H9 (cell line): ENCODE results near the gene NYAP1. TPM values are rescaled to one million over a fixed set of nuclear protein-coding genes. Genes with fewer than 3 reads are reported as not detected.
"Not testable (repeated sequence)": the region's sequence is repeated elsewhere in the genome, so short reads cannot be mapped to it uniquely, and the experiment has no call there.

Experiments used
- DNase-seq: peaks from one replicate; pipeline ENCODE4 v3.0.0-alpha.2; 2017
- H2AFZ ChIP-seq: one replicate; pipeline ENCODE4 v1.6.1; 2013; ENCODE audit warnings: mild to moderate bottlenecking, low read length, control low read depth, moderate library complexity
- H2AK5ac ChIP-seq: 2 replicates; pipeline ENCODE4 v1.6.1; 2013; ENCODE audit warnings: low read length, control low read depth, mixed read lengths; ENCODE audit not compliant: insufficient read length
- H2BK120ac ChIP-seq: one replicate; pipeline ENCODE4 v1.6.1; 2013; ENCODE audit warnings: low read depth, mild to moderate bottlenecking, low read length, control low read depth, inconsistent platforms; ENCODE audit not compliant: poor library complexity, severe bottlenecking
- H2BK12ac ChIP-seq: 2 replicates; pipeline ENCODE4 v1.6.1; 2013; ENCODE audit warnings: low read length, control low read depth, mixed read lengths, low read depth; ENCODE audit not compliant: insufficient read length
- H2BK15ac ChIP-seq: 2 replicates; pipeline ENCODE4 v1.6.1; 2013; ENCODE audit warnings: low read depth, low read length, control low read depth
- H2BK20ac ChIP-seq: one replicate; pipeline ENCODE4 v1.6.1; 2013; ENCODE audit warnings: low read depth, mild to moderate bottlenecking, low read length, control low read depth, inconsistent platforms; ENCODE audit not compliant: poor library complexity, severe bottlenecking
- H2BK5ac ChIP-seq: 2 replicates; pipeline ENCODE4 v1.6.1; 2013; ENCODE audit warnings: low read length, control low read depth, mixed read lengths; ENCODE audit not compliant: insufficient read length
- H3K14ac ChIP-seq: 2 replicates; pipeline ENCODE4 v1.6.1; 2013; ENCODE audit warnings: low read length, control low read depth; ENCODE audit not compliant: insufficient read depth
- H3K18ac ChIP-seq: 2 replicates; pipeline ENCODE4 v1.6.1; 2013; ENCODE audit warnings: low read depth, mild to moderate bottlenecking, mixed read lengths, low read length, control low read depth; ENCODE audit not compliant: insufficient read length
- H3K23ac ChIP-seq: 2 replicates; pipeline ENCODE4 v1.6.1; 2013; ENCODE audit warnings: low read length, control low read depth, mixed read lengths, low read depth; ENCODE audit not compliant: insufficient read length
- H3K23me2 ChIP-seq: 2 replicates; pipeline ENCODE4 v1.6.1; 2013; ENCODE audit warnings: low read depth, mild to moderate bottlenecking, mixed read lengths, low read length, control low read depth; ENCODE audit not compliant: insufficient read length, poor library complexity, severe bottlenecking
- H3K27ac ChIP-seq: 2 replicates; pipeline ENCODE4 v1.5.1; 2013; ENCODE audit warnings: low read length, control low read depth, mixed read lengths, low read depth; ENCODE audit not compliant: insufficient read length
- H3K27me3 ChIP-seq: 2 replicates; pipeline ENCODE4 v1.6.1; 2013; ENCODE audit warnings: low read length, control low read depth, inconsistent platforms; ENCODE audit not compliant: insufficient read depth
- H3K4ac ChIP-seq: 2 replicates; pipeline ENCODE4 v1.6.1; 2013; ENCODE audit warnings: low read depth, mild to moderate bottlenecking, control low read depth, inconsistent platforms, low read length, moderate library complexity
- H3K4me1 ChIP-seq: 2 replicates; pipeline ENCODE4 v1.6.1; 2013; ENCODE audit warnings: low read length, control low read depth, inconsistent platforms; ENCODE audit not compliant: insufficient read depth
- H3K4me2 ChIP-seq: 2 replicates; pipeline ENCODE4 v1.6.1; 2013; ENCODE audit warnings: low read length, control low read depth, mixed read lengths; ENCODE audit not compliant: insufficient read length, insufficient read depth
- H3K56ac ChIP-seq: 2 replicates; pipeline ENCODE4 v1.6.1; 2013; ENCODE audit warnings: low read depth, mild to moderate bottlenecking, mixed read lengths, low read length, control low read depth; ENCODE audit not compliant: insufficient read length
- H3K79me1 ChIP-seq: 2 replicates; pipeline ENCODE4 v1.6.1; 2013; ENCODE audit warnings: low read depth, mild to moderate bottlenecking, moderate library complexity, low read length, control low read depth, inconsistent platforms; ENCODE audit not compliant: insufficient read depth, poor library complexity, severe bottlenecking
- H3K79me2 ChIP-seq: 2 replicates; pipeline ENCODE4 v1.6.1; 2013; ENCODE audit warnings: low read length, control low read depth, inconsistent platforms; ENCODE audit not compliant: insufficient read depth
- H3K9ac ChIP-seq: 2 replicates; pipeline ENCODE4 v1.6.1; 2013; ENCODE audit warnings: low read length, control low read depth, mixed read lengths; ENCODE audit not compliant: insufficient read length; ENCODE audit errors: extremely low read depth
- H3K9me3 ChIP-seq: one replicate; pipeline ENCODE4 v1.6.1; 2013; ENCODE audit warnings: low read depth, low read length, inconsistent platforms; ENCODE audit not compliant: control insufficient read depth
- H3T11ph ChIP-seq: one replicate; pipeline ENCODE4 v1.6.1; 2013; ENCODE audit warnings: mild to moderate bottlenecking, low read length, control low read depth, inconsistent platforms
- H4K20me1 ChIP-seq: one replicate; pipeline ENCODE4 v1.6.1; 2013; ENCODE audit not compliant: control insufficient read depth, insufficient read length, insufficient read depth
- H4K5ac ChIP-seq: 2 replicates; pipeline ENCODE4 v1.6.1; 2013; ENCODE audit warnings: low read depth, mild to moderate bottlenecking, mixed read lengths, low read length, control low read depth; ENCODE audit not compliant: insufficient read length
- H4K8ac ChIP-seq: replicated peaks from 2 replicates; pipeline ENCODE4 v1.6.1; 2013; ENCODE audit warnings: low read length, control low read depth, mixed read lengths, low read depth; ENCODE audit not compliant: insufficient read length
- H4K91ac ChIP-seq: 2 replicates; pipeline ENCODE4 v1.6.1; 2013; ENCODE audit warnings: low read depth, mild to moderate bottlenecking, moderate library complexity, mixed read lengths, low read length, control low read depth; ENCODE audit not compliant: insufficient read length
- H3K27ac Mint-ChIP-seq, 3 experiments: 2 replicates in 2 of 3; 3 replicates in 1 of 3; pipeline ENCODE4 v1.8.0; 2020 to 2021; ENCODE audit warnings: mixed read lengths in 3 of 3, mild to moderate bottlenecking in 1 of 3, moderate library complexity in 1 of 3
- H3K27me3 Mint-ChIP-seq: 2 replicates; pipeline ENCODE4 v1.8.0; 2021; ENCODE audit warnings: low read depth, mild to moderate bottlenecking, moderate library complexity, mixed read lengths
- H3K36me3 Mint-ChIP-seq, 3 experiments: 2 replicates in 2 of 3; 3 replicates in 1 of 3; pipeline ENCODE4 v1.8.0; 2020 to 2021; ENCODE audit warnings: low read depth in 3 of 3, mixed read lengths in 3 of 3; ENCODE audit not compliant: insufficient read depth in 1 of 3
- H3K4me1 Mint-ChIP-seq, 2 experiments: 2 replicates each; pipeline ENCODE4 v1.8.0; 2020; ENCODE audit warnings: mixed read lengths in 2 of 2
- H3K4me3 Mint-ChIP-seq, 2 experiments: 2 replicates in 1 of 2; 3 replicates in 1 of 2; pipeline ENCODE4 v1.8.0; 2020 to 2021; ENCODE audit warnings: mild to moderate bottlenecking in 2 of 2, mixed read lengths in 2 of 2, moderate library complexity in 1 of 2
- H3K9me3 Mint-ChIP-seq, 2 experiments: 2 replicates in 1 of 2; 3 replicates in 1 of 2; pipeline ENCODE4 v1.8.0; 2020; ENCODE audit warnings: mild to moderate bottlenecking in 2 of 2, mixed read lengths in 2 of 2, moderate library complexity in 1 of 2
- WGBS: extraction: QIAGEN DNeasy Blood & Tissue Kit; methylation state at CpG from one replicate; pipeline ENCODE4 v1.1.7; 2013; ENCODE audit warnings: missing lambda C conversion rate, low lambda C conversion rate, mixed read lengths; ENCODE audit not compliant: insufficient read length; ENCODE audit errors: extremely low coverage; 5-methylcytosine and 5-hydroxymethylcytosine counted together
- total RNA-seq: library from RNA; stranded (reverse); gene quantifications from 2 replicates; pipeline ENCODE4 v1.2.1, GENCODE V29; 2021

Gene NYAP1
- total RNA-seq, 1 experiment from 2014 or later, result 3.2 TPM

GRCh38 chr7:100536695-100537094 lies 53.0 kb downstream of the NYAP1 start:
- H2BK5ac ChIP-seq, H2AK5ac ChIP-seq, H2BK120ac ChIP-seq, H2BK12ac ChIP-seq, H3K27ac Mint-ChIP-seq, H4K8ac ChIP-seq, H3K4me1 ChIP-seq, H3K4me2 ChIP-seq, H3K27ac ChIP-seq, H4K91ac ChIP-seq, H3K9me3 ChIP-seq, H4K5ac ChIP-seq, H3K79me2 ChIP-seq, DNase-seq, H4K20me1 ChIP-seq, H2AFZ ChIP-seq, H3K56ac ChIP-seq, H3K79me1 ChIP-seq, H2BK15ac ChIP-seq, H3K36me3 Mint-ChIP-seq, H3K23ac ChIP-seq, H3K27me3 ChIP-seq, H3K18ac ChIP-seq, H3K4ac ChIP-seq, H3K4me3 Mint-ChIP-seq, H3K14ac ChIP-seq, H3T11ph ChIP-seq, H3K9ac ChIP-seq, H2BK20ac ChIP-seq, H3K9me3 Mint-ChIP-seq: not testable (repeated sequence)
- H3K4me1 Mint-ChIP-seq, result peaks cover 22 to 24% of the 10 kb centered on the region in 2 experiments
- WGBS, result no CpG with 5 or more reads among the region's 2 CpGs
- peaks cover 11% of the 10 kb centered on the region for H3K23me2 ChIP-seq
- H3K27me3 Mint-ChIP-seq, result peaks cover 28% of the 10 kb centered on the region
